SK-N-MC (cell line): ENCODE measurements around the gene NAP1L4.

Source experiments
- DNase-seq: peaks from one replicate; pipeline ENCODE4 v3.0.0-alpha.2; 2011; ENCODE audit warnings: low read depth, low spot score
- H3K27ac ChIP-seq: fragments of 200-600 bp; sonication (generic); 2 replicates; pipeline ENCODE4 v1.5.1; 2016; ENCODE audit warnings: mixed run types
- H3K36me3 ChIP-seq: fragments of 200-600 bp; sonication (generic); 2 replicates; pipeline ENCODE4 v1.6.1; 2017; ENCODE audit warnings: antibody characterized with exemption, low read length, mixed read lengths; ENCODE audit not compliant: insufficient read depth
- H3K4me3 ChIP-seq: fragments of 200-600 bp; sonication (generic); 2 replicates; pipeline ENCODE4 v1.5.1; 2016
- H3K9ac ChIP-seq: fragments of 200-600 bp; sonication (generic); 2 replicates; pipeline ENCODE4 v1.8.0; 2017; ENCODE audit warnings: mixed run types, mixed read lengths; ENCODE audit not compliant: insufficient read length
- H3K9me3 ChIP-seq: fragments of 200-600 bp; sonication (generic); 2 replicates; pipeline ENCODE4 v1.6.1; 2017; ENCODE audit warnings: low read depth, mild to moderate bottlenecking, antibody characterized with exemption, low read length, moderate library complexity, mixed read lengths
- EZH2 ChIP-seq: fragments of 200-600 bp; sonication (generic); IDR thresholded peaks from one replicate; pipeline ENCODE4 v1.6.1; 2017; ENCODE audit warnings: antibody characterized with exemption
- FOXP2 ChIP-seq: optimal IDR thresholded peaks from 2 replicates; pipeline ENCODE3; 2011; ENCODE audit warnings: mild to moderate bottlenecking, moderate library complexity; ENCODE audit not compliant: insufficient read depth; ENCODE audit errors: extremely low read length, control extremely low read depth
- POLR2AphosphoS5 ChIP-seq: IDR thresholded peaks from 2 replicates; pipeline ENCODE4 v1.6.1; 2012; ENCODE audit warnings: mild to moderate bottlenecking, low read depth, low read length, borderline replicate concordance

The NAP1L4 gene

DNA sequence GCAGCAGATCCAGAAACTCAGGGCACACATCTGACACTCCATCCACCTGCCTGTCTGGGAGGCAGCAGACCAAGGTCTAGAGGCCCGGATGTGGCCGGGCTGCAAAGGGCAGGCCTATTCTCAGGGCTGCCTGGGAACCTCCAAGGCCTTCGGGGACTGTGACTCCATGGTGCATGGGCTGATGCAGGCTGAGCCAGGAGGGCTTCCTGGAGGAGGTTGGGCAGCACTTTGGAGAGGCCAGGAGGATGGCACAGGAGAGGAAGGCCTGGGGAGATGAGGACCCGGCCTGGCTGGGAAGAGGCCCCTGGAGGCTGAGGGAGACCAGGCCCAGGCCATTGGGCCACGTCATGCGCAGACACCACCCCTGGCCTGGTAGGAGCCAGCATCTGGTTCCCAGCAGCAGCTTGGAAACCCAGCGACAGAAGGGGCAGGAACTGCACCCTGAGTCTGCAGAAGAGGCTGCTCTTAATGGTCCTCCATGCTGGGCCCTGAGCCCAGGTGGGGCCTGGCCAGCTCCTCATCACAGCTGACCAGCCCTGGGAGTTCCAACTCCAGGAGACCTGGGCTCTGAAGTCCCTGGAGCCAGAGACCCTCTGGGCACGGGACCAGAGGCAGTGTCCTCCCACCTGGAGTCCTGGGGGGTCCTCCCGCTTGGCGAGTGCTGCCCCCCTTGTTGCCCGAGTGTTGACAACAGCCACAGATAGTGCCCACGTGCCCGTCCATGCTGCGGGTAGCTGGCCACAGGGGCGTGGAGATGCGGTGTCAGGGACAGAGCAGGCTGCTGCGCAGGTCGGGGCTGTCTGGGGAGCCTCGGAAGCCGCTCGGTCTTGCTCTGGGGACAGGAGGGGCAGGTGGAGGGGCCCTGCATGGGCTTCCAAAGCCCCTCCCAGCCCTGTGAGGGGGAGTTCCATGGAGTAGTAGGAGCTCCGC is 68.4 kb downstream of the NAP1L4 start:
- no peaks in the 10 kb centered on the region for H3K9me3 ChIP-seq
- H3K27ac ChIP-seq = no peak overlapping the region
- H3K9ac ChIP-seq = no peak overlapping the region
- no peaks in the 10 kb centered on the region for H3K36me3 ChIP-seq
- H3K4me3 ChIP-seq = no peak overlapping the region
- TF ChIP-seq EZH2 (no peak), FOXP2 (no peak), POLR2AphosphoS5 (no peak)
- DNase-seq = no peak

DNA sequence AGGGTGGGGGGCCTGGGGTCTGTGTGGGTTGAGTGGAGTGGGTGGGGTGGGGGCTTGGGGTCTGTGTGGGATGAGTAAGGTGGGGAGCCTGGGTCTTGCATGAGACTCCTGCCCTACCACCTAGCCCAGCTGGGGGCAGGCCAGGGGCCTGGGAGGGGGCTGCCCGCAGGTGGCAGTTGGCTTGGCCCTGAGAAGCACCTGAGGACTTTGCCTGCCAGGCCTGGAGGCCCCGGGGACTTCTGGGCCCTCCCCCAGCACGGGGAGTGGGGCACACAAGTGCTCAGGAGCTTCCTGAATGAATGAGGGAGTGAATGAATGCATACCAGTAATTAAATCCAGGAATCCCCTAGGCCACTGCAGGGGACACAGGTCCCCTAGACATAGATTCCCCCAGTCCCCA is 69.5 kb downstream of the NAP1L4 start:
- no peak for TF ChIP-seq EZH2
- TF ChIP-seq POLR2AphosphoS5 = no peak
- TF ChIP-seq FOXP2 = no peak
- no peaks in the 10 kb centered on the region for H3K36me3 ChIP-seq
- H3K9me3 ChIP-seq = no peaks in the 10 kb centered on the region
- no peak for DNase-seq
- H3K9ac ChIP-seq = no peak overlapping the region
- no peak overlapping the region for H3K4me3 ChIP-seq
- H3K27ac ChIP-seq = no peak overlapping the region

DNA sequence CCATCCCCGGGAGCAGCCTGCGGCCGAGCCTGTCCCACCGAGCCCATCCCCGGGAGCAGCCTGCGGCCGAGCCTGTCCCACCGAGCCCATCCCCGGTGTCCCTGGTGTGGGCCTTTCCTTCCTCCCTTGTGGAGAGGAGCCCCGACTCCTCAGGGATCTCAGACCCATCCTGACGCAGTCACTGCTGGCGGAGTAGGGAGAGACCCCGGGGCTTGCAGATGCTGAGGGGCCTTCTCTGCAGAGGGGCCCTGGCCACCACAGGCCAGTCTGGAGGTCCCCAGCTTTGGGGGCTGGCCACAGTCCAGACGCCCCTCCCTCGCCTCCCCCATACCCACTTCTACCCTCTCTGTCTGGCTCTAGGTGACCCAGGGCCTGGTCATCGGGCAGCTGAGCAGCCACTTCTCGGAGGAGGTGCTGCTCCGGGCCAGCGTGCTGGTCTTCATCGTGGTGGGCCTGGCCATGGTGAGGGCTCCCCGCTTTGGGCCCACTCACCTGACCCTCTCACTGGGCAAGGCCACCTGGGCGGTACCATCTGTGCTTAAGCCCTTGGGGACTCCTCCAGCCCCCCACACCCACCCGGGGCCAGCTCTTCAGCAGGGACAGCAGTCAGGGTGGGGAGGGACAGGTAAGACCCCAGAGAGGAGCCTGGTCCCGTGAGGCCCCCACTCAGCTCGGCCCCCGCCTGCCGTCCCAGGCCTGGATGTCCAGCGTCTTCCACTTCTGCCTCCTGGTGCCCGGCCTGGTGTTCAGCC is 70.2 kb downstream of the NAP1L4 start:
- no peak overlapping the region for H3K27ac ChIP-seq
- H3K36me3 ChIP-seq = no peaks in the 10 kb centered on the region
- no peak overlapping the region for H3K9ac ChIP-seq
- TF ChIP-seq EZH2 = no peak
- no peak for TF ChIP-seq POLR2AphosphoS5
- TF ChIP-seq FOXP2 = no peak
- no peak for DNase-seq
- no peaks in the 10 kb centered on the region for H3K9me3 ChIP-seq
- no peak overlapping the region for H3K4me3 ChIP-seq

DNA sequence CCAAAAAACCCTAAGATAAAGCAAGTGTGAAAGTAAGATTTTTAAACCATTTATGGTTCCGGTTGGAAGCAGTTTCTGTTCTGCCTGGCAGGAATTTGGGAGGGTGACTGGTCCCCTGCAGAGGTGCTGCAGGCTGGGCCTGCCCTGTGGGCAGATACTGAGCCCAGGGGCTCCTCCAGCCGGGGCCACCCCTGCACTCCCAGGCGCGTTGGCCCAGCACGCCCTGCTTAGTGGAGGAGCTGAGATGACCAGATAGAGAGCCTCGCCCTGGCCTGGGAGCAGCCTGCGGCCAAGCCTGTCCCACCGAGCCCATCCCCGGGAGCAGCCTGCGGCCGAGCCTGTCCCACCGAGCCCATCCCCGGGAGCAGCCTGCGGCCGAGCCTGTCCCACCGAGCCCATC is 70.9 kb downstream of the NAP1L4 start:
- Histone ChIP-seq H3K27ac (no peak overlapping the region), H3K9me3 (no peaks in the 10 kb centered on the region), H3K36me3 (no peaks in the 10 kb centered on the region), H3K4me3 (no peak overlapping the region), H3K9ac (no peak overlapping the region)
- DNase-seq = no peak
- no peak for TF ChIP-seq POLR2AphosphoS5
- TF ChIP-seq FOXP2 = no peak
- no peak for TF ChIP-seq EZH2

DNA sequence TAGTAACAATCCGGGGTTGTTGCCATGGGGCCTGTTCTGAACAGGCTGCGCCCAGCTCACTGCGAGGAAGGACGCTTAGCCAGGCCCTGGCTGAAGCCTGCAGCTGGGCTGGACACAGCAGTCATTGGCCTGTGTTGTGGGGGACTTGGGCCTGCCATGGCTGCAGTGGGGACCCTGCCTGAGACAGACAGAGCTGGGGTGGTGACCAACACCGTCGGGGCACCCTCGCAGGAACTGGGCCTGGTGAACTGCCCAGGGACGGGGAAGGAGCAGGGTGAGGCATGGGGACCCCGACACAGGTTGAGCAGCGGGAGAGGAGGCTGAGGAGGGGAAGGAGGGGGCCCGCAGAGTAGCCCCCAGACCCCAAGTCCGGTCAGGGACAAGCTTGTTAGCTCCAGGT is 71.8 kb downstream of the NAP1L4 start:
- no peak overlapping the region for H3K9ac ChIP-seq
- DNase-seq = no peak
- no peaks in the 10 kb centered on the region for H3K36me3 ChIP-seq
- no peak overlapping the region for H3K27ac ChIP-seq
- no peak for TF ChIP-seq POLR2AphosphoS5
- TF ChIP-seq EZH2 = no peak
- TF ChIP-seq FOXP2 = no peak
- no peak overlapping the region for H3K4me3 ChIP-seq
- no peaks in the 10 kb centered on the region for H3K9me3 ChIP-seq

DNA sequence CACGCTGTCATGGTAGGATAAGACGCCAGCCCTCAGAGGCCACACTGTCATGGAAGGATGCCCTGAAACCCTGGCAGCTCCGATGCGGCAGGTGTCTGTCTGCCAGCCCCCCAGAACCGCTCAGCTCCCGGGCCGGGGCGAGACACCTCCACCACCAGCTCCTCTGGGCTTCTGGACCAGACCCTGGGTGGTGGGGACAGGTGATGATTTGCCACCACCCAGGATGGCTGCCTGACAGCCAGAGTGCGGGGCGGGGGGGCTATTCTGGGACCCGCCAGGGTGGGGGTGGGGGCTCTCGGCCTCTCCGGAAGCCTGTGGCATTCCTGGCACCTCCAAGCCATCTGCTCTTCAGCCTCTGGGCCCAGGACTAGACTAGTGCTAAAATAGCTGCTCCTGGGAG is 72.3 kb downstream of the NAP1L4 start:
- no peak for DNase-seq
- H3K27ac ChIP-seq = no peak overlapping the region
- H3K9me3 ChIP-seq = no peaks in the 10 kb centered on the region
- no peak overlapping the region for H3K9ac ChIP-seq
- no peak for TF ChIP-seq EZH2
- TF ChIP-seq FOXP2 = no peak
- TF ChIP-seq POLR2AphosphoS5 = no peak
- H3K36me3 ChIP-seq = no peaks in the 10 kb centered on the region
- H3K4me3 ChIP-seq = no peak overlapping the region

DNA sequence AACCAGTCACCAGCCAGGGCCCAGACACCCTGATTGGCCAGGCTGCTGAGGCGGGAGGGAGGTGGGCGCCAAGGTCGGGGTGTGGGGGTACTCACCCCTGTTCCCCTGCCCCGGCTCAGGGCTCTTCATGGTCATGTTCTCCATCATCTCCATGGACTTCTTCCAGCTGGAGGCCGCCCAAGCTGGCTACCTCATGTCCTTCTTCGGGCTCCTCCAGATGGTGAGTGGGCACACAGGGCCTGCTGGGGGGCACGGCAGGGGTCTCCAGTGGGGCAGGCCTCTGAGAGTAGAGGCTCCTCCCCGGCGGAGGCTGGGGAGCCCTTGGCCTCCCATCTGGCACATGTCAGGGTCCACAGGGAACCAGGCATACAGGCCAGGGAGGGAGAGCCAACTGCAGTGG is 72.9 kb downstream of the NAP1L4 start:
- Histone ChIP-seq H3K9ac (no peak overlapping the region), H3K9me3 (no peaks in the 10 kb centered on the region), H3K27ac (no peak overlapping the region), H3K4me3 (no peak overlapping the region), H3K36me3 (no peaks in the 10 kb centered on the region)
- DNase-seq = no peak
- no peak for TF ChIP-seq EZH2
- no peak for TF ChIP-seq FOXP2
- TF ChIP-seq POLR2AphosphoS5 = no peak

DNA sequence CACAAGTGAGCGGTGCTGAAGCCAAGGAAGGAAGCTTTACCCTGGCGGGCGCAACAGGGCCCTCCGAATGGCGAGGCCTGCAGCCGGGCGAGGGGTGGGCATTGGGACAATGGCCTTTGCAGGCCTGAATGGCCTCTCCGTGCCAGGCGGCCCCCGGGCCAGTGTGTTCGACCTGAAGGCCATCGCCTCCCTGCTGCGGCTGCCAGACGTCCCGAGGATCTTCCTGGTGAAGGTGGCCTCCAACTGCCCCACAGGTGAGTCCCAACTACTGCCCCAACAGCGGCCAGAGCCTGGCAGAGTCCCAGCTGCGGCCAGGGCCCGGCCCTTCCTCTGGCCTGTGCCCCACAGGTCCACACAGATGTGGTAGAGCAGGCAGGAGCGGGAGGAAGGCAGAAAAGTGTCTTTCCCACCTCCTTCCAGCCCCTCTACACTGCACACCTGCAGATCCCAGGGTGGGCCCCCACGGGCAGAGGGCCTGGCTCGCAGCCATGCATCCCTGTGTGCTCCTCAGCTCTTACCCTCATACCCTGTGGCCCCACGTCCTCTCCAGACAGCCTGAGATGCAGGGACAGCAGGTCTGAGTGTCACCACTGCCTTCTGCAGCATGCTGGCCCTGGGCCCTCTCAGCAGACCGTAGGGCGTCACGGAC is 74.2 kb downstream of the NAP1L4 start:
- no peak for TF ChIP-seq FOXP2
- TF ChIP-seq EZH2 = no peak
- TF ChIP-seq POLR2AphosphoS5 = no peak

More for the DNA sequence above, 74.2 kb downstream of the NAP1L4 start:
- H3K36me3 ChIP-seq = no peaks in the 10 kb centered on the region
- H3K9me3 ChIP-seq = no peaks in the 10 kb centered on the region
- H3K4me3 ChIP-seq = no peak overlapping the region
- no peak overlapping the region for H3K27ac ChIP-seq
- H3K9ac ChIP-seq = no peak overlapping the region
- no peak for DNase-seq
